ENCODE measurements around the gene LMBR1. TPM values are rescaled to one million over a fixed set of nuclear protein-coding genes. Genes with fewer than 3 reads are reported as not detected.

LMBR1 gene
- total and polyA plus RNA-seq, 2 of the 13 experiments (the other 11 are each of a cell fraction or from before 2014, with no cell fraction given), result 20.9 to 39.6 TPM

GRCh38 chr7:156783864-156784263, 109.1 kb downstream of the LMBR1 start:
- H3K79me2 ChIP-seq (ENCODE audit: insufficient read depth, low read length), result no peaks in the 10 kb centered on the region
- POLR2A ChIA-PET, result no interaction called here
- H3K9me3 ChIP-seq (ENCODE audit: low read length), result no peaks in the 10 kb centered on the region
- H3K4me2 ChIP-seq (ENCODE audit: low read depth, low read length), result no peak overlapping the region
- H3K4me3 ChIP-seq (replicated peaks in 1 of 3; ENCODE audit: insufficient read depth in 1 of 3, low read depth in 2 of 3, low read length in 3 of 3), result no peak overlapping the region
- no peak overlapping the region for H2AFZ ChIP-seq (ENCODE audit: low read length)
- DNase-seq (ENCODE audit: low spot score), result no peak
- 96% methylated on average over 4 of the region's 4 CpGs for WGBS (ENCODE audit: low lambda C conversion rate)
- no peak for FAIRE-seq
- no peak for ATAC-seq
- no TSS peak for BruUV-seq (replicated peaks)
- H3K4me1 ChIP-seq (ENCODE audit: insufficient read depth, low read length), result no peaks in the 10 kb centered on the region
- CTCF ChIA-PET (ENCODE audit: low intra/inter-chr PET ratio, low total read pairs), result no interaction called here
- H3K9ac ChIP-seq (ENCODE audit: insufficient read depth, low read depth, low read length), result no peak overlapping the region
- no peaks in the 10 kb centered on the region for H4K20me1 ChIP-seq (ENCODE audit: insufficient read depth, low read length)
- intact Hi-C loops (cut with micrococcal nuclease; ENCODE audit: unreplicated experiment), result no loop called here
- H3K27me3 ChIP-seq (ENCODE audit: control insufficient read depth in 1 of 2, insufficient read depth in 2 of 2, low read length in 2 of 2), result no peaks in the 10 kb centered on the region
- no peaks in the 10 kb centered on the region; a peak in 1 of 5 replicates for H3K36me3 ChIP-seq (replicated peaks in 1 of 2; ENCODE audit: control insufficient read depth in 1 of 2, insufficient read depth in 2 of 2, low read length in 2 of 2)
- in situ Hi-C loops (cut with HindIII; ENCODE audit: extremely low pct_ligation_motif_present, low pct_unique_long_range_greater_than_20kb), result no loop called here
- H3K27ac ChIP-seq (ENCODE audit: extremely low read length, insufficient read depth, low read length), result no peak overlapping the region
- TF ChIP-seq HNRNPLL (IDR thresholded peaks at IDR 0.05; ENCODE audit: low read depth, low read length, poor library complexity, severe bottlenecking) (no peak), ZSCAN22 (CRISPR knock-in tag; IDR thresholded peaks at IDR 0.05) (no peak), MATR3 (CRISPR knock-in tag; IDR thresholded peaks at IDR 0.05) (no peak), ZNF562 (CRISPR knock-in tag; IDR thresholded peaks at IDR 0.05; ENCODE audit: borderline replicate concordance) (no peak), ELK4 (CRISPR knock-in tag; IDR thresholded peaks at IDR 0.05; ENCODE audit: borderline replicate concordance) (no peak), ZBTB49 (CRISPR knock-in tag; IDR thresholded peaks at IDR 0.05; ENCODE audit: borderline replicate concordance) (no peak), ZNF550 (CRISPR knock-in tag; IDR thresholded peaks at IDR 0.05; ENCODE audit: borderline replicate concordance) (no peak), EHMT2 (IDR thresholded peaks at IDR 0.05; ENCODE audit: borderline replicate concordance, low read depth, low read length) (no peak), ZNF563 (CRISPR knock-in tag; IDR thresholded peaks at IDR 0.05) (no peak), THAP8 (CRISPR knock-in tag; IDR thresholded peaks at IDR 0.05; ENCODE audit: borderline replicate concordance) (no peak), NFAT5 (CRISPR knock-in tag; IDR thresholded peaks at IDR 0.05) (no peak)

Data from HepG2 (cell line).